PC-9 (cell line): ENCODE data around the gene PCDH9. TPM values are rescaled to one million over a fixed set of nuclear protein-coding genes. Genes with fewer than 3 reads are reported as not detected.

Experiments used
- BruUV-seq: library from RNA; stranded (reverse); fragments of 400-500 nt; replicated peaks from 2 replicates; lab custom pipeline; 2021; lab: Mats Ljungman, UMichigan
- CTCF ChIA-PET: fragments of 300-600 bp; sonication (Branson Sonifier 250); formaldehyde crosslinking; loops from one replicate; lab custom pipeline; 2022; ENCODE audit warnings: antibody characterized with exemption; lab: Charles Lee
- POLR2A ChIA-PET: fragments of 300-600 bp; sonication (Branson Sonifier 250); formaldehyde crosslinking; loops from one replicate; lab custom pipeline; 2022; ENCODE audit warnings: antibody characterized with exemption; ENCODE audit not compliant: unreplicated experiment; lab: Charles Lee
- DNase-seq, 2 experiments: peaks; one replicate each; pipeline versions ENCODE4 v3.0.0 to v3.0.0-alpha.2; 2015 to 2022; ENCODE audit warnings: mixed read lengths in 1 of 2
- H2AFZ ChIP-seq: fragments of 200-600 bp; sonication (generic); 2 replicates; pipeline ENCODE4 v1.8.1; 2017; ENCODE audit warnings: antibody characterized with exemption
- H3F3A ChIP-seq: fragments of 200-600 bp; sonication (generic); 2 replicates; pipeline ENCODE4 v1.8.1; 2017; ENCODE audit warnings: antibody characterized with exemption, mild to moderate bottlenecking, low read depth; ENCODE audit not compliant: insufficient read depth
- H3K27ac ChIP-seq: fragments of 200-600 bp; sonication (generic); 2 replicates; pipeline ENCODE4 v1.6.1; 2016; ENCODE audit warnings: mixed run types
- H3K27me3 ChIP-seq: fragments of 200-600 bp; sonication (generic); 2 replicates; pipeline ENCODE4 v1.6.1; 2016; ENCODE audit warnings: low read depth, mixed run types; ENCODE audit not compliant: insufficient read depth
- H3K36me3 ChIP-seq: fragments of 200-600 bp; sonication (generic); 2 replicates; pipeline ENCODE4 v1.6.1; 2016; ENCODE audit warnings: low read depth, mixed run types
- H3K4me1 ChIP-seq: fragments of 200-600 bp; sonication (generic); replicated peaks from 2 replicates; pipeline ENCODE4 v1.6.1; 2016; ENCODE audit warnings: mixed run types; ENCODE audit not compliant: insufficient read depth
- H3K4me2 ChIP-seq: fragments of 200-600 bp; sonication (generic); 2 replicates; pipeline ENCODE4 v1.6.1; 2017; ENCODE audit warnings: mixed run types
- H3K4me3 ChIP-seq: fragments of 200-600 bp; sonication (generic); 2 replicates; pipeline ENCODE4 v1.6.1; 2016; ENCODE audit warnings: mixed run types
- H3K79me2 ChIP-seq: fragments of 200-600 bp; sonication (generic); 2 replicates; pipeline ENCODE4 v1.6.1; 2017; ENCODE audit warnings: low read depth, mixed run types
- H3K9me2 ChIP-seq: fragments of 200-600 bp; sonication (generic); 2 replicates; pipeline ENCODE4 v1.8.1; 2017; ENCODE audit warnings: mild to moderate bottlenecking; ENCODE audit not compliant: insufficient read depth
- H3K9me3 ChIP-seq: fragments of 200-600 bp; sonication (generic); 2 replicates; pipeline ENCODE4 v1.8.1; 2016; ENCODE audit warnings: low read depth; ENCODE audit not compliant: insufficient read depth
- H4K20me1 ChIP-seq: fragments of 200-600 bp; sonication (generic); 2 replicates; pipeline ENCODE4 v1.8.1; 2017; ENCODE audit not compliant: insufficient read depth
- EZH2 ChIP-seq: fragments of 200-600 bp; sonication (generic); IDR thresholded peaks from 2 replicates; pipeline ENCODE4 v1.8.0; 2017; ENCODE audit warnings: antibody characterized with exemption, low read depth
- intact Hi-C: fragments of 100-400 bp; cut with micrococcal nuclease; formaldehyde crosslinking; loops from one replicate; pipeline ENCODE4 v1.10.0; 2022; ENCODE audit not compliant: unreplicated experiment
- total RNA-seq: library from RNA; stranded (reverse); gene quantifications from 2 replicates; pipeline ENCODE4 v1.2.3, GENCODE V29; 2021
- TF ChIP-seq, protein P1 (sequence below): fragments of 200-600 bp; sonication (generic); conservative IDR thresholded peaks from 2 replicates; pipeline ENCODE4 v1.6.1; 2017; ENCODE audit warnings: mixed run types, antibody characterized with exemption, mild to moderate bottlenecking, moderate library complexity

Gene PCDH9
- total RNA-seq, 1 experiment from 2014 or later = 0.37 TPM

DNA sequence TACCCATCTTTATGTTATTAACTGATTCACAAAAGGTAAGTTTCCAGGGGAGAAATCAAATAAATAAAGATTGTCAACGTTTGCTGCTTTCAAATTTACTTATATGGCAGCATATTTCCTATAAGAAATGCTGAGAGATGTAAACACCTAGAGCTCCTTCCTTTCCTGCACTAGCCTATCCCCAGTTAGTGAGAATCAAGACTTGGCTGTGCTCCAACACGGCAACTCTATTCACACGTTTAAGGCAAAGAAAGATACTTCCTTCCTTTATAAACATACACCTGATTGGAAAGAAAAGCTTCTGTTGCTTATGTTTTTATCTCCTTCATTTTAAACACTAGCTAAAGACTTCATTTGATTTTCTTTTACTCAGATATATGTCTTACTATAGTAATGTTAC is 107.0 kb downstream of the PCDH9 start:
- Histone ChIP-seq H3K9me3 (no peaks in the 10 kb centered on the region), H3K79me2 (no peaks in the 10 kb centered on the region), H3K9me2 (no peaks in the 10 kb centered on the region), H3K4me3 (no peak overlapping the region), H2AFZ (no peak overlapping the region), H3K27ac (no peak overlapping the region), H3K4me1 (no peaks in the 10 kb centered on the region), H4K20me1 (no peaks in the 10 kb centered on the region), H3K27me3 (no peaks in the 10 kb centered on the region), H3K4me2 (no peak overlapping the region), H3F3A (no peaks in the 10 kb centered on the region), H3K36me3 (no peaks in the 10 kb centered on the region)
- DNase-seq = no peak
- no TSS peak for BruUV-seq
- ChIA-PET POLR2A (no interaction called here), CTCF (no interaction called here)
- no peak for TF ChIP-seq EZH2
- TF ChIP-seq, protein P1, sequence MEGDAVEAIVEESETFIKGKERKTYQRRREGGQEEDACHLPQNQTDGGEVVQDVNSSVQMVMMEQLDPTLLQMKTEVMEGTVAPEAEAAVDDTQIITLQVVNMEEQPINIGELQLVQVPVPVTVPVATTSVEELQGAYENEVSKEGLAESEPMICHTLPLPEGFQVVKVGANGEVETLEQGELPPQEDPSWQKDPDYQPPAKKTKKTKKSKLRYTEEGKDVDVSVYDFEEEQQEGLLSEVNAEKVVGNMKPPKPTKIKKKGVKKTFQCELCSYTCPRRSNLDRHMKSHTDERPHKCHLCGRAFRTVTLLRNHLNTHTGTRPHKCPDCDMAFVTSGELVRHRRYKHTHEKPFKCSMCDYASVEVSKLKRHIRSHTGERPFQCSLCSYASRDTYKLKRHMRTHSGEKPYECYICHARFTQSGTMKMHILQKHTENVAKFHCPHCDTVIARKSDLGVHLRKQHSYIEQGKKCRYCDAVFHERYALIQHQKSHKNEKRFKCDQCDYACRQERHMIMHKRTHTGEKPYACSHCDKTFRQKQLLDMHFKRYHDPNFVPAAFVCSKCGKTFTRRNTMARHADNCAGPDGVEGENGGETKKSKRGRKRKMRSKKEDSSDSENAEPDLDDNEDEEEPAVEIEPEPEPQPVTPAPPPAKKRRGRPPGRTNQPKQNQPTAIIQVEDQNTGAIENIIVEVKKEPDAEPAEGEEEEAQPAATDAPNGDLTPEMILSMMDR = no peak
- intact Hi-C loops = no loop called here

DNA sequence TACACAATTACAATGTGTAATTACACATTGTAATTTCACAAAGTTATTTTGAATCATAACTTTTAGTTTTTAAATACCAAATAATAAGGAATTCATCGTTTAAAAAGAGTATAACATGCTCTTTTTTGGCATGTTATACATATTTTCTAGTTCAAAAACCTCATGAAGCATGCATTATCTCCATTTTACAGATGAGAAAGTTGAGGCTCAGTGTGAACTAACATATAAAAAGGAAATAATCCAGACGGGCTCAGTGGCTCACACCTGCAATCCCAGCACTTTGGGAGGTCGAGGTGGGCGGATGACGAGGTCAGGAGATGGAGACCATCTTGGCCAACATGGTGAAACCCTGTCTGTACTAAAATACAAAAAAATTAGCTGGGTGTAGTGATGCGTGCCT is 107.9 kb downstream of the PCDH9 start:
- no peaks in the 10 kb centered on the region for H3F3A ChIP-seq
- BruUV-seq = no TSS peak
- no peaks in the 10 kb centered on the region for H3K36me3 ChIP-seq
- H3K9me2 ChIP-seq = no peaks in the 10 kb centered on the region
- H3K9me3 ChIP-seq = no peaks in the 10 kb centered on the region
- H2AFZ ChIP-seq = no peak overlapping the region
- H3K4me1 ChIP-seq = no peaks in the 10 kb centered on the region
- intact Hi-C loops = no loop called here
- DNase-seq = no peak
- TF ChIP-seq EZH2 = no peak
- TF ChIP-seq, protein P1 = no peak
- no peaks in the 10 kb centered on the region for H4K20me1 ChIP-seq
- no peak overlapping the region for H3K4me2 ChIP-seq
- no peak overlapping the region for H3K4me3 ChIP-seq
- POLR2A ChIA-PET = no interaction called here
- no peaks in the 10 kb centered on the region for H3K79me2 ChIP-seq
- no peak overlapping the region for H3K27ac ChIP-seq
- CTCF ChIA-PET = no interaction called here
- H3K27me3 ChIP-seq = no peaks in the 10 kb centered on the region

DNA sequence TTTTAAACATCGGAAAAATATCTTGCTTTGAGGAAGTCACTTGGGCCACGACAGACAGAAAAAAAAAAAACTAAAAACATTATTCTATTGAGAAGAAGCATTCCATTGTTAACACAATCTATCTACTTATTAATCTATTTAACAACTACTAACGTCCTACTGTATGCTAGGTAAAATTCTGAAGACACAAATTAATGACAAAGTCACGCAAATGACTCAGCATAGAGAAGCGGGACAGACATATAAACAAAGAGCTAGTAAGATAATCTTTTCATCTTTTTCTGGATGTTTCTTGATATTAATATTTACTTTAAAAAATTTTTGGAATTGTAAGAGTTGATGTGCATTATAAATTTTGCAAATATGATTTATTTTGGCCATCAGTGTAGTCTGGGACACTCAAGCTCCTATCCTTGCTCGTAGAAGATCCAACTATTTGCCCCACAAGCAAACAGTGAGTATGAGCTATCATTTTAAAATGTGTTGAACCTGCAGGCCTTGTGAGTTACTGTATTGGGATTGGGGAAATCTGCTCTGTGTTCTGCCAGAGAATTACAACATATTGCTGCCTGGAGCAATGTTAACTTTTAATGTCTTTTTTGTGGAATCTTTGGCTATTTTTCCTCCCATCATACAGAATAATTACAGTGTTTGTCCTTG is 109.1 kb downstream of the PCDH9 start:
- Histone ChIP-seq H2AFZ (no peak overlapping the region), H3K9me3 (no peaks in the 10 kb centered on the region), H3K4me2 (no peak overlapping the region), H3K36me3 (no peaks in the 10 kb centered on the region), H3K9me2 (no peaks in the 10 kb centered on the region), H3K27me3 (no peaks in the 10 kb centered on the region), H3K79me2 (no peaks in the 10 kb centered on the region), H3K4me1 (no peaks in the 10 kb centered on the region), H3F3A (no peaks in the 10 kb centered on the region), H3K4me3 (no peak overlapping the region), H4K20me1 (no peaks in the 10 kb centered on the region), H3K27ac (no peak overlapping the region)
- POLR2A ChIA-PET = no interaction called here
- TF ChIP-seq, protein P1 = no peak
- no peak for TF ChIP-seq EZH2
- no peak for DNase-seq
- no TSS peak for BruUV-seq
- CTCF ChIA-PET = no interaction called here
- intact Hi-C loops = no loop called here
